HEK293 (cell line): Measurements from ENCODE around the gene TCF12.

ENCODE experiments used
- CTCF ChIA-PET: fragments of 350-600 bp; formaldehyde crosslinking; extraction: SDS; loops from one replicate; lab custom pipeline; 2021; ENCODE audit warnings: antibody characterized with exemption; lab: Yijun Ruan, JAX
- POLR2A ChIA-PET: fragments of 300-600 bp; formaldehyde crosslinking; extraction: SDS; loops from one replicate; lab custom pipeline; 2020; ENCODE audit warnings: antibody characterized with exemption, inconsistent platforms; lab: Yijun Ruan, JAX
- H3K27ac ChIP-seq: fragments of 200-500 bp; sonication (Bioruptor generic); 2 replicates; pipeline ENCODE4 v1.5.1; 2014; ENCODE audit warnings: low read depth, low read length, control low read depth, inconsistent platforms; ENCODE audit errors: extremely low read depth
- H3K36me3 ChIP-seq, 2 experiments: fragments of 200-500 bp in 1 of 2; sonication (Bioruptor generic) in 1 of 2; 1 replicate in 1 of 2; 2 replicates in 1 of 2; pipeline ENCODE4 v1.5.1; 2014 to 2017; ENCODE audit warnings: inconsistent platforms in 2 of 2, low read length in 2 of 2; ENCODE audit not compliant: control insufficient read depth in 2 of 2, insufficient read depth in 1 of 2
- H3K4me1 ChIP-seq: fragments of 200-500 bp; sonication (Bioruptor generic); 2 replicates; pipeline ENCODE4 v1.5.1; 2014; ENCODE audit warnings: mild to moderate bottlenecking, low read length, inconsistent platforms; ENCODE audit not compliant: control insufficient read depth, insufficient read depth
- H3K4me3 ChIP-seq: 2 replicates; pipeline ENCODE4 v1.5.1; 2011; ENCODE audit warnings: low read depth, mild to moderate bottlenecking, control low read depth, low read length, moderate library complexity
- H3K9me3 ChIP-seq: fragments of 200-500 bp; sonication (Bioruptor generic); 2 replicates; pipeline ENCODE4 v1.5.1; 2014; ENCODE audit warnings: low read depth, low read length, inconsistent platforms; ENCODE audit not compliant: control insufficient read depth, insufficient read depth
- GFI1B ChIP-seq: fragments of 450-650 bp; formaldehyde crosslinking; IDR thresholded peaks from 2 replicates; pipeline ENCODE4 v1.5.1; 2016; ENCODE audit warnings: missing biosample characterization, missing genetic modification characterization
- GLIS1 ChIP-seq: fragments of 450-650 bp; formaldehyde crosslinking; IDR thresholded peaks from 2 replicates; pipeline ENCODE4 v1.5.1; 2016; ENCODE audit warnings: missing biosample characterization, missing genetic modification characterization
- GLIS2 ChIP-seq: fragments of 450-650 bp; formaldehyde crosslinking; IDR thresholded peaks from 2 replicates; pipeline ENCODE4 v1.5.1; 2016; ENCODE audit warnings: missing biosample characterization, missing genetic modification characterization
- MYNN ChIP-seq: fragments of 450-650 bp; formaldehyde crosslinking; IDR thresholded peaks from 2 replicates; pipeline ENCODE4 v1.5.1; 2016; ENCODE audit warnings: missing biosample characterization, missing genetic modification characterization, borderline replicate concordance
- SCRT2 ChIP-seq: fragments of 450-650 bp; formaldehyde crosslinking; IDR thresholded peaks from 2 replicates; pipeline ENCODE4 v1.5.1; 2016; ENCODE audit warnings: missing biosample characterization, missing genetic modification characterization
- SP2 ChIP-seq: fragments of 450-650 bp; formaldehyde crosslinking; IDR thresholded peaks from 2 replicates; pipeline ENCODE4 v1.5.1; 2016; ENCODE audit warnings: missing biosample characterization, missing genetic modification characterization
- ZBTB7A ChIP-seq: fragments of 450-650 bp; formaldehyde crosslinking; IDR thresholded peaks from 2 replicates; pipeline ENCODE4 v1.5.1; 2016; ENCODE audit warnings: low read depth, missing biosample characterization, missing genetic modification characterization
- ZFHX2 ChIP-seq: fragments of 450-650 bp; formaldehyde crosslinking; conservative IDR thresholded peaks from 2 replicates; pipeline ENCODE4 v1.5.1; 2016; ENCODE audit warnings: missing biosample characterization, missing genetic modification characterization
- ZFP41 ChIP-seq: fragments of 450-650 bp; formaldehyde crosslinking; IDR thresholded peaks from 2 replicates; pipeline ENCODE4 v1.5.1; 2016; ENCODE audit warnings: missing biosample characterization, missing genetic modification characterization, borderline replicate concordance
- ZNF138 ChIP-seq: fragments of 450-650 bp; formaldehyde crosslinking; IDR thresholded peaks from 2 replicates; pipeline ENCODE4 v1.5.1; 2016; ENCODE audit warnings: missing biosample characterization, missing genetic modification characterization, borderline replicate concordance
- ZNF184 ChIP-seq: fragments of 450-650 bp; IDR thresholded peaks from 2 replicates; pipeline ENCODE4 v1.5.1; 2018; ENCODE audit warnings: missing biosample characterization, mild to moderate bottlenecking, missing genetic modification characterization
- ZNF266 ChIP-seq: fragments of 450-650 bp; formaldehyde crosslinking; IDR thresholded peaks from 2 replicates; pipeline ENCODE4 v1.5.1; 2016; ENCODE audit warnings: missing biosample characterization, missing genetic modification characterization, low read depth
- ZNF544 ChIP-seq: fragments of 450-650 bp; formaldehyde crosslinking; IDR thresholded peaks from 2 replicates; pipeline ENCODE4 v1.5.0; 2017; ENCODE audit warnings: missing biosample characterization, missing genetic modification characterization
- ZNF664 ChIP-seq: fragments of 450-650 bp; formaldehyde crosslinking; IDR thresholded peaks from 2 replicates; pipeline ENCODE4 v1.5.1; 2016; ENCODE audit warnings: missing biosample characterization, missing genetic modification characterization
- ZSCAN16 ChIP-seq: fragments of 450-650 bp; formaldehyde crosslinking; IDR thresholded peaks from 2 replicates; pipeline ENCODE4 v1.5.1; 2016; ENCODE audit warnings: missing biosample characterization, missing genetic modification characterization
- TF ChIP-seq, protein P1 (sequence below): fragments of 450-650 bp; formaldehyde crosslinking; IDR thresholded peaks from 2 replicates; pipeline ENCODE4 v1.5.1; 2016; ENCODE audit warnings: missing biosample characterization, missing genetic modification characterization
- TF ChIP-seq, protein P2 (sequence below): fragments of 450-650 bp; formaldehyde crosslinking; IDR thresholded peaks from 2 replicates; pipeline ENCODE4 v1.5.1; 2016; ENCODE audit warnings: missing biosample characterization, missing genetic modification characterization
- TF ChIP-seq, protein P3 (sequence below): fragments of 450-650 bp; formaldehyde crosslinking; IDR thresholded peaks from 2 replicates; pipeline ENCODE4 v1.5.1; 2017; ENCODE audit warnings: missing biosample characterization, missing genetic modification characterization
- TF ChIP-seq, protein P4 (sequence below): fragments of 450-650 bp; formaldehyde crosslinking; IDR thresholded peaks from 2 replicates; pipeline ENCODE4 v1.5.1; 2017; ENCODE audit warnings: missing biosample characterization, missing genetic modification characterization

TCF12 gene

DNA sequence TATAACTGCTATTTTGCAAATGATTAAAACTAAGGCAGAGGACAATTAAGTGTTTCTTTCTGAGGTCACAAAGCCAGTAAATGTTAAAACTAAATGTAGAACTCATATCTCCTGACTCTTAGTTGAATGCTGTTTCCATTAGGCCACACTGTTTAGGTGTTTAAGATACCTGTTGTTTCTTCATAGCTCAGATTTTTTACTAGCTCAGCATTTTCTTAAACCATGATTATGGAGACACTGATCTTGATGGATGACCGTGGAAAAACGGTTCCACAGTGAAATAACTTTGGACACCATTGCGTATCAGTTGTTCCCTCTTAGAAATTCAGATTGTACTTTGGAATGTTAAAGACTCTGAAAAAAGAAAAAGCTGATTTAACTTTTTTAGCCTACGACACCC is 177.5 kb downstream of the TCF12 start:
- H3K4me3 ChIP-seq, result no peak overlapping the region
- no peaks in the 10 kb centered on the region for H3K36me3 ChIP-seq
- ChIA-PET CTCF (no interaction called here), POLR2A (interaction anchor here (0.5 kb wide), 1 partner anchor 134 kb away, joined by 3 read pairs; no protein-coding TSS in a partner anchor)
- H3K27ac ChIP-seq, result no peak overlapping the region
- H3K9me3 ChIP-seq, result no peaks in the 10 kb centered on the region
- TF ChIP-seq, protein P1, sequence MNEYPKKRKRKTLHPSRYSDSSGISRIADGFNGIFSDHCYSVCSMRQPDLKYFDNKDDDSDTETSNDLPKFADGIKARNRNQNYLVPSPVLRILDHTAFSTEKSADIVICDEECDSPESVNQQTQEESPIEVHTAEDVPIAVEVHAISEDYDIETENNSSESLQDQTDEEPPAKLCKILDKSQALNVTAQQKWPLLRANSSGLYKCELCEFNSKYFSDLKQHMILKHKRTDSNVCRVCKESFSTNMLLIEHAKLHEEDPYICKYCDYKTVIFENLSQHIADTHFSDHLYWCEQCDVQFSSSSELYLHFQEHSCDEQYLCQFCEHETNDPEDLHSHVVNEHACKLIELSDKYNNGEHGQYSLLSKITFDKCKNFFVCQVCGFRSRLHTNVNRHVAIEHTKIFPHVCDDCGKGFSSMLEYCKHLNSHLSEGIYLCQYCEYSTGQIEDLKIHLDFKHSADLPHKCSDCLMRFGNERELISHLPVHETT (tag by site-specific recombination), result no peak
- TF ChIP-seq ZBTB7A (tag by site-specific recombination), result no peak
- TF ChIP-seq, protein P2, sequence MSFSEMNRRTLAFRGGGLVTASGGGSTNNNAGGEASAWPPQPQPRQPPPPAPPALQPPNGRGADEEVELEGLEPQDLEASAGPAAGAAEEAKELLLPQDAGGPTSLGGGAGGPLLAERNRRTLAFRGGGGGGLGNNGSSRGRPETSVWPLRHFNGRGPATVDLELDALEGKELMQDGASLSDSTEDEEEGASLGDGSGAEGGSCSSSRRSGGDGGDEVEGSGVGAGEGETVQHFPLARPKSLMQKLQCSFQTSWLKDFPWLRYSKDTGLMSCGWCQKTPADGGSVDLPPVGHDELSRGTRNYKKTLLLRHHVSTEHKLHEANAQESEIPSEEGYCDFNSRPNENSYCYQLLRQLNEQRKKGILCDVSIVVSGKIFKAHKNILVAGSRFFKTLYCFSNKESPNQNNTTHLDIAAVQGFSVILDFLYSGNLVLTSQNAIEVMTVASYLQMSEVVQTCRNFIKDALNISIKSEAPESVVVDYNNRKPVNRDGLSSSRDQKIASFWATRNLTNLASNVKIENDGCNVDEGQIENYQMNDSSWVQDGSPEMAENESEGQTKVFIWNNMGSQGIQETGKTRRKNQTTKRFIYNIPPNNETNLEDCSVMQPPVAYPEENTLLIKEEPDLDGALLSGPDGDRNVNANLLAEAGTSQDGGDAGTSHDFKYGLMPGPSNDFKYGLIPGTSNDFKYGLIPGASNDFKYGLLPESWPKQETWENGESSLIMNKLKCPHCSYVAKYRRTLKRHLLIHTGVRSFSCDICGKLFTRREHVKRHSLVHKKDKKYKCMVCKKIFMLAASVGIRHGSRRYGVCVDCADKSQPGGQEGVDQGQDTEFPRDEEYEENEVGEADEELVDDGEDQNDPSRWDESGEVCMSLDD (tag by site-specific recombination), result no peak
- TF ChIP-seq SCRT2 (tag by site-specific recombination), result no peak
- TF ChIP-seq ZFHX2 (tag by site-specific recombination), result no peak
- TF ChIP-seq, protein P3, sequence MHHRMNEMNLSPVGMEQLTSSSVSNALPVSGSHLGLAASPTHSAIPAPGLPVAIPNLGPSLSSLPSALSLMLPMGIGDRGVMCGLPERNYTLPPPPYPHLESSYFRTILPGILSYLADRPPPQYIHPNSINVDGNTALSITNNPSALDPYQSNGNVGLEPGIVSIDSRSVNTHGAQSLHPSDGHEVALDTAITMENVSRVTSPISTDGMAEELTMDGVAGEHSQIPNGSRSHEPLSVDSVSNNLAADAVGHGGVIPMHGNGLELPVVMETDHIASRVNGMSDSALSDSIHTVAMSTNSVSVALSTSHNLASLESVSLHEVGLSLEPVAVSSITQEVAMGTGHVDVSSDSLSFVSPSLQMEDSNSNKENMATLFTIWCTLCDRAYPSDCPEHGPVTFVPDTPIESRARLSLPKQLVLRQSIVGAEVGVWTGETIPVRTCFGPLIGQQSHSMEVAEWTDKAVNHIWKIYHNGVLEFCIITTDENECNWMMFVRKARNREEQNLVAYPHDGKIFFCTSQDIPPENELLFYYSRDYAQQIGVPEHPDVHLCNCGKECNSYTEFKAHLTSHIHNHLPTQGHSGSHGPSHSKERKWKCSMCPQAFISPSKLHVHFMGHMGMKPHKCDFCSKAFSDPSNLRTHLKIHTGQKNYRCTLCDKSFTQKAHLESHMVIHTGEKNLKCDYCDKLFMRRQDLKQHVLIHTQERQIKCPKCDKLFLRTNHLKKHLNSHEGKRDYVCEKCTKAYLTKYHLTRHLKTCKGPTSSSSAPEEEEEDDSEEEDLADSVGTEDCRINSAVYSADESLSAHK (tag by site-specific recombination), result no peak
- TF ChIP-seq GFI1B (tag by site-specific recombination), result no peak
- no peak for TF ChIP-seq ZNF664
- no peak for TF ChIP-seq MYNN (tag by site-specific recombination)
- TF ChIP-seq ZNF138, result no peak
- TF ChIP-seq ZFP41 (tag by site-specific recombination), result no peak
- TF ChIP-seq GLIS2 (tag by site-specific recombination), result no peak
- no peaks in the 10 kb centered on the region; the same call in 1 of the 2 replicates for H3K4me1 ChIP-seq

DNA sequence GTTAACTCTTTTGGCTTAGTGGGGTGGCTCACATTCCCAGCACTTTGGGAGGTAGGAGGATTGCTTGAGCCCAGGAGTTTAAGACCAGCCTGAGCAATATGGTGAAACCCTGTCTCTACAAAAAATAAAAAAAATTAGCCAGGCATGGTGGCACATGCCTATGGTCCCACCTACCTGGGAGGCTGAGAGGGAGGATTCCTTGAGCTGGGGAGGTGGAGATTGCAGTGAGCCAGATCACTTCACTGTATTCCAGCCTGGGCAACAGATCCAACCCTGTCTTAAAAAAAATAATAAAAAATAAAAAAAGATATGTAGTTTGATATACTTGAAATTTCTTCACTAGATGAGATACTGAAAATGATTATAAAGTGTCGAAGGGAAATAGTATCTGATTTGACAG is 178.8 kb downstream of the TCF12 start:
- POLR2A ChIA-PET, result no interaction called here
- CTCF ChIA-PET, result no interaction called here
- no peak overlapping the region for H3K4me3 ChIP-seq
- H3K36me3 ChIP-seq, result no peaks in the 10 kb centered on the region
- H3K9me3 ChIP-seq, result no peaks in the 10 kb centered on the region
- TF ChIP-seq ZNF266 (tag by site-specific recombination) (no peak), ZFP41 (tag by site-specific recombination) (no peak), ZNF544 (tag by site-specific recombination) (no peak), ZSCAN16 (tag by site-specific recombination) (no peak), ZNF184 (tag by site-specific recombination) (no peak), GLIS1 (tag by site-specific recombination) (peak; percentile 31; the same call in 1 of the 2 replicates), SP2 (tag by site-specific recombination) (no peak)
- TF ChIP-seq, protein P4, sequence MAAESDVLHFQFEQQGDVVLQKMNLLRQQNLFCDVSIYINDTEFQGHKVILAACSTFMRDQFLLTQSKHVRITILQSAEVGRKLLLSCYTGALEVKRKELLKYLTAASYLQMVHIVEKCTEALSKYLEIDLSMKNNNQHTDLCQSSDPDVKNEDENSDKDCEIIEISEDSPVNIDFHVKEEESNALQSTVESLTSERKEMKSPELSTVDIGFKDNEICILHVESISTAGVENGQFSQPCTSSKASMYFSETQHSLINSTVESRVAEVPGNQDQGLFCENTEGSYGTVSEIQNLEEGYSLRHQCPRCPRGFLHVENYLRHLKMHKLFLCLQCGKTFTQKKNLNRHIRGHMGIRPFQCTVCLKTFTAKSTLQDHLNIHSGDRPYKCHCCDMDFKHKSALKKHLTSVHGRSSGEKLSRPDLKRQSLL (tag by site-specific recombination), result no peak
- H3K27ac ChIP-seq, result no peak overlapping the region
- H3K4me1 ChIP-seq, result no peaks in the 10 kb centered on the region; the same call in 1 of the 2 replicates
